CD4-positive, alpha-beta T cell (primary cell): ENCODE results near the gene VAMP5. TPM values are rescaled to one million over a fixed set of nuclear protein-coding genes. Genes with fewer than 3 reads are reported as not detected.
A peak's percentile ranks its signal among the peaks of the same experiment; 100 is the strongest.

Source experiments
- ATAC-seq: fragments of 200-7000 bp; cut with Tn5 transposase; one replicate; pipeline ENCODE4 v1.10.0; 2022; ENCODE audit warnings: mild to moderate bottlenecking; ENCODE audit not compliant: poor library complexity
- CTCF ChIA-PET: fragments of 350-600 bp; sonication (Branson Sonifier 250); formaldehyde crosslinking; loops from one replicate; lab custom pipeline; 2021; ENCODE audit warnings: antibody characterized with exemption, inconsistent platforms; lab: Charles Lee
- POLR2A ChIA-PET: fragments of 350-600 bp; sonication (Branson Sonifier 250); formaldehyde crosslinking; loops from one replicate; lab custom pipeline; 2021; ENCODE audit warnings: antibody characterized with exemption, inconsistent platforms; lab: Charles Lee
- DNase-seq, 14 experiments: peaks; one replicate each; pipeline ENCODE4 v3.0.0-alpha.2; 2013 to 2020; ENCODE audit warnings: mixed read lengths in 2 of 14
- H3K27ac ChIP-seq, 2 donors: one replicate each; pipeline versions ENCODE4 v1.5.1 to v1.7.0; 2013; ENCODE audit warnings: low read length in 2 of 2, low read depth in 1 of 2, mild to moderate bottlenecking in 1 of 2
- H3K27me3 ChIP-seq, 2 experiments: 1 replicate in 1 of 2; 2 replicates in 1 of 2; pipeline versions ENCODE4 v1.6.1 to v1.7.0; 2013; ENCODE audit warnings: low read length in 2 of 2, control low read depth in 1 of 2, mild to moderate bottlenecking in 1 of 2, moderate library complexity in 1 of 2; ENCODE audit not compliant: insufficient read depth in 2 of 2, control insufficient read depth in 1 of 2
- H3K36me3 ChIP-seq: one replicate; pipeline ENCODE4 v1.6.1; 2013; ENCODE audit warnings: low read length, control low read depth; ENCODE audit not compliant: insufficient read depth
- H3K4me1 ChIP-seq: one replicate; pipeline ENCODE4 v1.6.1; 2013; ENCODE audit warnings: low read length, control low read depth; ENCODE audit not compliant: insufficient read depth
- H3K4me3 ChIP-seq: one replicate; pipeline ENCODE4 v1.5.1; 2013; ENCODE audit warnings: mild to moderate bottlenecking, low read length, moderate library complexity
- H3K9me3 ChIP-seq, 2 experiments: 1 replicate in 1 of 2; 2 replicates in 1 of 2; pipeline versions ENCODE4 v1.6.1 to v1.7.0; 2013; ENCODE audit warnings: low read length in 2 of 2, mild to moderate bottlenecking in 2 of 2, control low read depth in 1 of 2, moderate library complexity in 1 of 2; ENCODE audit not compliant: control insufficient read depth in 1 of 2, insufficient read depth in 1 of 2
- H3K27ac Mint-ChIP-seq: one replicate; pipeline ENCODE4 v1.8.0; 2020; ENCODE audit warnings: mixed read lengths
- H3K27me3 Mint-ChIP-seq: one replicate; pipeline ENCODE4 v1.8.0; 2021; ENCODE audit warnings: mixed read lengths
- H3K36me3 Mint-ChIP-seq: one replicate; pipeline ENCODE4 v1.8.0; 2021; ENCODE audit warnings: low read depth, mixed read lengths
- H3K4me1 Mint-ChIP-seq: one replicate; pipeline ENCODE4 v1.8.0; 2021; ENCODE audit warnings: low read depth, mixed read lengths
- H3K4me3 Mint-ChIP-seq: one replicate; pipeline ENCODE4 v1.8.0; 2020; ENCODE audit warnings: mild to moderate bottlenecking, mixed read lengths
- H3K9me3 Mint-ChIP-seq: one replicate; pipeline ENCODE4 v1.8.0; 2020; ENCODE audit warnings: mixed read lengths
- intact Hi-C, 2 experiments: fragments of 100-400 bp; cut with DNase I in 1 of 2; cut with micrococcal nuclease in 1 of 2; formaldehyde crosslinking; loops; one replicate each; pipeline versions ENCODE4 v1.15.1 to v1.9.0; 2023 to 2025; cut with DNase I, micrococcal nuclease
- total RNA-seq, 174 experiments: library from RNA in 2 of 174; stranded (reverse) in 2 of 174; gene quantifications; one replicate each; pipeline ENCODE4 v1.2.3 and lab custom pipeline; 2021 to 2026
- TF ChIP-seq, protein P1 (sequence below): fragments of 200-600 bp; IDR thresholded peaks from one replicate; pipeline ENCODE4 v1.8.0; 2022; ENCODE audit warnings: antibody characterized with exemption, mild to moderate bottlenecking

Gene VAMP5
- total RNA-seq, 2 experiments from 2014 or later = 17.0 to 17.2 TPM

DNA sequence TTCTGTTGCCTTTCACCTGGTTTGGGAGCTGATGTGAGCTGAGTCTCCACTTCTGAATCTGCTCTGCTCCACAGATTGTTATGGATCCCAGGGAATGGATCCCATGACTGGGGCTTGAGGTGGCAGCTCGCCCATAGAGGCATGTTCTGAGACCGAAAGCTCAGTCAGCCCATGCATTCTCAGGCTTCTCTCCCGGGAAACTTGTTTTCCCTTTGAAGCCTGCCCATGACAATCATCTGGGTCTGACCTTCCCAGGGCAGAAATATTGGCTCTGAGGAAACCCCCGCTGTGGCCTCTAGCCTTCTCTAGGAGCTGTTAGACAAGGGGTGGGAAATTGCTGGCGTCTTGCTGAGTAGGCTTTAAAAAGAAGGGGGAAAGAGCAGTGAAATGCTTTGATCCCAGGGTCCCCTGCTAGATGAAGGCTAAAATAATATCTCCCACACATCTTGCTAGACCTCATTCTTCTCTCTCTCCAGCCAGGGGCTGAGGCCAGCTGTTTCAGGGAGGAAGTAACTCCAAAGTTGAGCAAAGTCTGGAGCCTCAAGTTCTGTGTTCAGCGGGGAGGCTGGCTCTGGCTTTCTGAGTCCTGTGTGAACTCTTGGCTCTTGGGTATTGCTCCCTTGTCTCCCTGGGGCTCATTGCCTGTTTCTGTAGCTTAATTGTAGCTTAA lies 4.8 kb upstream of the VAMP5 start:
- DNase-seq (no peak), ATAC-seq (no peak)
- POLR2A ChIA-PET = interaction anchor here (0.6 to 4.5 kb wide), 6 partner anchors 10 to 978 kb away, joined by 3 to 19 read pairs (median 4); partner anchors contain the start of genes GGCX, MAT2A, RNF181 and USP39
- peak overlapping the region in 1 of 2 donors; percentile 20 for H3K27ac ChIP-seq
- Mint-ChIP-seq H3K36me3 (peaks cover 54% of the 10 kb centered on the region), H3K27ac (peak overlapping the region; percentile 94), H3K4me1 (peaks cover 55% of the 10 kb centered on the region), H3K9me3 (no peaks in the 10 kb centered on the region), H3K4me3 (peak overlapping the region; percentile 93), H3K27me3 (no peaks in the 10 kb centered on the region)
- CTCF ChIA-PET = no interaction called here
- no peaks in the 10 kb centered on the region for H3K27me3 ChIP-seq
- TF ChIP-seq, protein P1, sequence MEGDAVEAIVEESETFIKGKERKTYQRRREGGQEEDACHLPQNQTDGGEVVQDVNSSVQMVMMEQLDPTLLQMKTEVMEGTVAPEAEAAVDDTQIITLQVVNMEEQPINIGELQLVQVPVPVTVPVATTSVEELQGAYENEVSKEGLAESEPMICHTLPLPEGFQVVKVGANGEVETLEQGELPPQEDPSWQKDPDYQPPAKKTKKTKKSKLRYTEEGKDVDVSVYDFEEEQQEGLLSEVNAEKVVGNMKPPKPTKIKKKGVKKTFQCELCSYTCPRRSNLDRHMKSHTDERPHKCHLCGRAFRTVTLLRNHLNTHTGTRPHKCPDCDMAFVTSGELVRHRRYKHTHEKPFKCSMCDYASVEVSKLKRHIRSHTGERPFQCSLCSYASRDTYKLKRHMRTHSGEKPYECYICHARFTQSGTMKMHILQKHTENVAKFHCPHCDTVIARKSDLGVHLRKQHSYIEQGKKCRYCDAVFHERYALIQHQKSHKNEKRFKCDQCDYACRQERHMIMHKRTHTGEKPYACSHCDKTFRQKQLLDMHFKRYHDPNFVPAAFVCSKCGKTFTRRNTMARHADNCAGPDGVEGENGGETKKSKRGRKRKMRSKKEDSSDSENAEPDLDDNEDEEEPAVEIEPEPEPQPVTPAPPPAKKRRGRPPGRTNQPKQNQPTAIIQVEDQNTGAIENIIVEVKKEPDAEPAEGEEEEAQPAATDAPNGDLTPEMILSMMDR = no peak
- intact Hi-C loops = no loop called here
- H3K4me1 ChIP-seq = peaks cover 53% of the 10 kb centered on the region
- H3K4me3 ChIP-seq = peak overlapping the region; percentile 84
- H3K9me3 ChIP-seq = no peaks in the 10 kb centered on the region
- peaks cover 31% of the 10 kb centered on the region for H3K36me3 ChIP-seq

DNA sequence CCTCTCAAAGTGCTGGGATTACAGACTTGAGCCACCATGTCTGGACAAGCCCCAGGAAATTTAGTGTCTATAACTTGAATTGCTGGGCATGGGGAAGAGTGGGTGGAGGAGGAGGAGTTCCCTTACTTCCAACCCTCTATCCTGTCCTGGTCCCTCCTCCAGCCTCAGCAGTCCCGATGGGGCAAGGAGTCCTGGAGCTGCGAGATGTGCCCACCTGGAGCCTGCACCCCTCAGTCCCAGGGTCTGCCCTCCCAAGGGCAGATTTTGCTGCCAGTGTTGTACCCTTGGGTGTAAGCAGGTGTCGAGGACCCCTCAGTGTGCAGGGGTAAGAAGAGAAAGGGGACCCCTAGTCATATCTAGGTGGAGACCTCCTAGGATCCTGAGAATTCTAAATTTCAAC lies 4.0 kb upstream of the VAMP5 start:
- CTCF ChIA-PET = no interaction called here
- peaks cover 54% of the 10 kb centered on the region for H3K36me3 Mint-ChIP-seq
- TF ChIP-seq, protein P1 = no peak
- peaks cover 62% of the 10 kb centered on the region for H3K4me1 Mint-ChIP-seq
- peaks cover 61% of the 10 kb centered on the region for H3K4me1 ChIP-seq
- no peaks in the 10 kb centered on the region for H3K27me3 Mint-ChIP-seq
- intact Hi-C loops = no loop called here
- peak overlapping the region in 1 of 2 donors; percentile 3 for H3K27ac ChIP-seq
- H3K9me3 ChIP-seq = no peaks in the 10 kb centered on the region
- POLR2A ChIA-PET = interaction anchor here (1.0 to 4.5 kb wide), 4 partner anchors 15 to 35 kb away, joined by 5 to 19 read pairs (median 7); partner anchors contain the start of genes GGCX, RNF181 and USP39
- H3K9me3 Mint-ChIP-seq = no peaks in the 10 kb centered on the region
- H3K4me3 ChIP-seq = no peak overlapping the region
- peak overlapping the region; percentile 67 for H3K27ac Mint-ChIP-seq
- no peaks in the 10 kb centered on the region for H3K27me3 ChIP-seq
- no peak for ATAC-seq
- peaks cover 31% of the 10 kb centered on the region for H3K36me3 ChIP-seq
- no peak for DNase-seq
- peak overlapping the region; percentile 93 for H3K4me3 Mint-ChIP-seq

DNA sequence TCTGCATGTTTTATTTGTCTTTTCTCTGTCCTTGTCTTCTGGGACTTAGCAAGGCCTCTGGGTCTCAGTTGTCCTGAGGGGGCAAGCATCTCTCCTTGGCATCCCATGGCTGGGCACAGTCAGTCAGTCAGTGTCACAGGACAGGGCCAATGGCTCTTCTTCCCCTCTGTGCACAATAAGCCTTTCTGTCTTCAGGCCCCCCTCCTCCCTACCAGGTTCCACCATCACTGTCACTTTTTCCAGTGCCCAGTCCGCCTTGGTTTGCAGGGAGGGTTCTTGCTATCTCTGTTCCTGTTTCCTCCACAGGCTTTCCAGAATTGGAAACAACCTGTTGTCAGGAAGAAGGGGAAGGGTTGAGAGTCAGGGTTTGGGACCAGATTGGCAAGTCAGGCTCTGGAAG lies 1.7 kb upstream of the VAMP5 start:
- Histone ChIP-seq H3K9me3 (no peaks in the 10 kb centered on the region), H3K4me3 (no peak overlapping the region), H3K36me3 (peaks cover 31% of the 10 kb centered on the region), H3K27ac (no peak overlapping the region), H3K27me3 (no peaks in the 10 kb centered on the region), H3K4me1 (peaks cover 66% of the 10 kb centered on the region)
- intact Hi-C loops = no loop called here
- Mint-ChIP-seq H3K27me3 (no peaks in the 10 kb centered on the region), H3K27ac (peak overlapping the region; percentile 91), H3K4me1 (peaks cover 66% of the 10 kb centered on the region), H3K36me3 (peaks cover 50% of the 10 kb centered on the region), H3K4me3 (peak overlapping the region; percentile 57), H3K9me3 (no peaks in the 10 kb centered on the region)
- ChIA-PET CTCF (no interaction called here), POLR2A (interaction anchor here (1.2 to 3.0 kb wide), 2 partner anchors 20 to 29 kb away, joined by 3 to 10 read pairs; partner anchors contain the start of genes C2orf68 and TMEM150A)
- TF ChIP-seq, protein P1 = no peak
- ATAC-seq (no peak), DNase-seq (no peak)
